Dedifferentiated amniotic fluid mesenchymal stem cell (primary cell): ENCODE results near the gene PHTF2.
A peak's percentile ranks its signal among the peaks of the same experiment; 100 is the strongest.

Experiments
- DNase-seq: peaks from one replicate; pipeline ENCODE4 v3.0.0-alpha.2; 2016; ENCODE audit errors: extremely low spot score

The PHTF2 gene

GRCh38 chr7:77877791-77878190 is 79.2 kb downstream of the PHTF2 start:
- no peak for DNase-seq

- no peak for DNase-seq
Observed at GRCh38 chr7:77878500-77878899, 79.9 kb downstream of the PHTF2 start.

GRCh38 chr7:77879272-77879671 is 80.7 kb downstream of the PHTF2 start:
- DNase-seq, result no peak

- DNase-seq, result no peak
Observed at GRCh38 chr7:77881871-77882270, 83.3 kb downstream of the PHTF2 start.

GRCh38 chr7:77885155-77885554 is 86.6 kb downstream of the PHTF2 start:
- DNase-seq, result no peak

GRCh38 chr7:77887567-77887966 is 89.0 kb downstream of the PHTF2 start:
- DNase-seq, result peak; percentile 62

GRCh38 chr7:77888998-77889397 is 90.4 kb downstream of the PHTF2 start:
- DNase-seq, result no peak

- no peak for DNase-seq
Observed at GRCh38 chr7:77893813-77894212, 95.2 kb downstream of the PHTF2 start.

- DNase-seq, result no peak
Observed at GRCh38 chr7:77894574-77895091, 96.1 kb downstream of the PHTF2 start.

- no peak for DNase-seq
Observed at GRCh38 chr7:77895905-77896304, 97.3 kb downstream of the PHTF2 start.

GRCh38 chr7:77897004-77897547 is 98.5 kb downstream of the PHTF2 start:
- DNase-seq, result no peak

- DNase-seq, result no peak
Observed at GRCh38 chr7:77899516-77899915, 100.9 kb downstream of the PHTF2 start.

GRCh38 chr7:77903597-77903996 is 105.0 kb downstream of the PHTF2 start:
- peak; percentile 21 for DNase-seq

- no peak for DNase-seq
Observed at GRCh38 chr7:77904252-77904651, 105.7 kb downstream of the PHTF2 start.

- DNase-seq, result no peak
Observed at GRCh38 chr7:77907281-77907680, 108.7 kb downstream of the PHTF2 start.

GRCh38 chr7:77908664-77909063 is 110.1 kb downstream of the PHTF2 start:
- DNase-seq, result no peak

- no peak for DNase-seq
Observed at GRCh38 chr7:77910124-77910523, 111.6 kb downstream of the PHTF2 start.

GRCh38 chr7:77912293-77912692 is 113.7 kb downstream of the PHTF2 start:
- no peak for DNase-seq

GRCh38 chr7:77913977-77914607 is 115.5 kb downstream of the PHTF2 start:
- DNase-seq, result peak; percentile 34

- DNase-seq, result no peak
Observed at GRCh38 chr7:77917500-77918262, 119.1 kb downstream of the PHTF2 start.

- no peak for DNase-seq
Observed at GRCh38 chr7:77918676-77919075, 120.1 kb downstream of the PHTF2 start.

GRCh38 chr7:77923419-77923818 is 124.8 kb downstream of the PHTF2 start:
- DNase-seq, result no peak

GRCh38 chr7:77930496-77930895 is 131.9 kb downstream of the PHTF2 start:
- DNase-seq, result no peak
